Renal cortex interstitium (tissue), 15 donors: ENCODE measurements around the gene MCM7. TPM values are rescaled to one million over a fixed set of nuclear protein-coding genes. Genes with fewer than 3 reads are reported as not detected.
A peak's percentile ranks its signal among the peaks of the same experiment; 100 is the strongest.
"Not testable (repeated sequence)": the region's sequence is repeated elsewhere in the genome, so short reads cannot be mapped to it uniquely, and the experiment has no call there.

ENCODE experiments used
- DNase-seq, 11 donors: peaks; one replicate each; pipeline ENCODE4 v3.0.0-alpha.2; 2013; ENCODE audit warnings: low read depth in 9 of 11, low spot score in 4 of 11; ENCODE audit errors: extremely low read depth in 1 of 11
- long read RNA-seq, 16 experiments: transcript quantifications; one replicate each; lab custom pipeline, GENCODE V29; 2026
- polyA plus RNA-seq, 3 donors: library from polyadenylated mRNA; unstranded; fragments of 120-200 nt; gene quantifications; one replicate each; pipeline ENCODE4 v1.2.1, GENCODE V29; 2013; ENCODE audit not compliant: insufficient read length in 3 of 3

Gene MCM7
- polyA plus RNA-seq, result 100 to 1,000 TPM; 141 to 173 (median 162) TPM
- long read RNA-seq, donor 1, transcript MCM7-201 (15 exons, 2,957 nt), result major isoform, 13 of 26 reads
- long read RNA-seq, donor 1, partial matches to known transcripts, result 11 of 26 reads
- long read RNA-seq, donor 1, other reads (novel, unspliced or antisense), result 0 of 26 reads
- long read RNA-seq, donor 2, transcript MCM7-201 (15 exons, 2,957 nt), result major isoform, 15 of 47 reads
- long read RNA-seq, donor 2, partial matches to known transcripts, result 31 of 47 reads
- long read RNA-seq, donor 2, other reads (novel, unspliced or antisense), result 0 of 47 reads
- long read RNA-seq, donor 3, transcript MCM7-201 (15 exons, 2,957 nt), result major isoform, 18 of 41 reads
- long read RNA-seq, donor 3, partial matches to known transcripts, result 15 of 41 reads
- long read RNA-seq, donor 3, other reads (novel, unspliced or antisense), result 6 of 41 reads
- long read RNA-seq, donor 4, transcript MCM7-201 (15 exons, 2,957 nt), result major isoform, 15 of 52 reads
- long read RNA-seq, donor 4, partial matches to known transcripts, result 29 of 52 reads
- long read RNA-seq, donor 4, other reads (novel, unspliced or antisense), result 5 of 52 reads
- long read RNA-seq, donor 5, result 0 reads
- long read RNA-seq, donor 6, transcript MCM7-201 (15 exons, 2,957 nt), result major isoform, 17 of 34 reads
- long read RNA-seq, donor 6, partial matches to known transcripts, result 14 of 34 reads
- long read RNA-seq, donor 6, other reads (novel, unspliced or antisense), result 0 of 34 reads
- long read RNA-seq, donor 7, transcript MCM7-201 (15 exons, 2,957 nt), result major isoform, 32 of 64 reads
- long read RNA-seq, donor 7, partial matches to known transcripts, result 26 of 64 reads
- long read RNA-seq, donor 7, other reads (novel, unspliced or antisense), result 5 of 64 reads
- long read RNA-seq, donor 8, result 0 reads
- long read RNA-seq, donor 9, transcript MCM7-201 (15 exons, 2,957 nt), result major isoform, 25 of 50 reads
- long read RNA-seq, donor 9, partial matches to known transcripts, result 25 of 50 reads
- long read RNA-seq, donor 9, other reads (novel, unspliced or antisense), result 0 of 50 reads
- long read RNA-seq, donor 10, transcript MCM7-201 (15 exons, 2,957 nt), result major isoform, 25 of 50 reads
- long read RNA-seq, donor 10, partial matches to known transcripts, result 23 of 50 reads
- long read RNA-seq, donor 10, other reads (novel, unspliced or antisense), result 0 of 50 reads
- long read RNA-seq, donor 11, transcript MCM7-201 (15 exons, 2,957 nt), result major isoform, 21 of 29 reads
- long read RNA-seq, donor 11, partial matches to known transcripts, result 7 of 29 reads
- long read RNA-seq, donor 11, other reads (novel, unspliced or antisense), result 0 of 29 reads
- long read RNA-seq, donor 12, transcript MCM7-201 (15 exons, 2,957 nt), result major isoform, 10 of 10 reads
- long read RNA-seq, donor 12, partial matches to known transcripts, result 0 of 10 reads
- long read RNA-seq, donor 12, other reads (novel, unspliced or antisense), result 0 of 10 reads
- long read RNA-seq, donor 13, result 0 reads
- long read RNA-seq, donor 14, transcript MCM7-201 (15 exons, 2,957 nt), result major isoform, 14 of 32 reads
- long read RNA-seq, donor 14, partial matches to known transcripts, result 16 of 32 reads
- long read RNA-seq, donor 14, other reads (novel, unspliced or antisense), result 0 of 32 reads
- long read RNA-seq, donor 15, transcript MCM7-201 (15 exons, 2,957 nt), result major isoform, 10 of 10 reads
- long read RNA-seq, donor 15, partial matches to known transcripts, result 0 of 10 reads
- long read RNA-seq, donor 15, other reads (novel, unspliced or antisense), result 0 of 10 reads
- long read RNA-seq, donor 16, transcript MCM7-201 (15 exons, 2,957 nt), result major isoform, 56 of 195 reads
- long read RNA-seq, donor 16, partial matches to known transcripts, result 124 of 195 reads
- long read RNA-seq, donor 16, other reads (novel, unspliced or antisense), result 10 of 195 reads

GRCh38 chr7:100101016-100101862, at the start of gene MCM7, which contains the start of gene AP4M1:
Gene MCM7, minus strand, starts transcription at chr7:100101397. Its CDS starts 103 bp downstream, at chr7:100101294.
Gene AP4M1, plus strand, starts transcription at chr7:100101643. Its CDS starts 72 bp downstream, at chr7:100101715.
- DNase-seq, result peak; percentile 87 to 98 (median 97)

- peak; percentile 91 to 99 (median 97) for DNase-seq
Measured at GRCh38 chr7:100148559-100149328, 47.5 kb upstream of the MCM7 start, which contains the start of gene LAMTOR4. Gene LAMTOR4, plus strand, starts transcription at chr7:100148918. Its CDS starts 55 bp downstream, at chr7:100148973.

GRCh38 chr7:100148225-100148558, 47.0 kb upstream of the MCM7 start:
- no peak for DNase-seq

DNA sequence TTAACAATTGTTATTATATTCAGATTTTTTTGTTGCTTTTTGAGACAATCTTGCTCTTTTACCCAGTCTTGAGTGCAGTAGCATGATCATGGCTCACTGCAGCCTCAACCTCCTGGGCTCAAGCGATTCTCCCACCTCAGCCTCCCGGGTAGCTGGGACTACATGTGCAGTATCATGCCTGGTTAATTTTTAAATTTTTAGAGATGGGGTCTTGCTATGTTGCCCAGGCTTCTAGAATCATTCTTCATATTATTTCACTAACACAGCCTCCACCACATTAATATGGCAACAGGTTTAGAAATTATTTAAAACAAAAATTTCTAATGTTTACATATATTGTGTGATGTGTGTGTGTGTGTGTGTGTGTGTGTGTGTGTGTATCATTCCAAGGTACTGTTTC, 46.1 kb upstream of the MCM7 start:
- DNase-seq, result no peak

DNA sequence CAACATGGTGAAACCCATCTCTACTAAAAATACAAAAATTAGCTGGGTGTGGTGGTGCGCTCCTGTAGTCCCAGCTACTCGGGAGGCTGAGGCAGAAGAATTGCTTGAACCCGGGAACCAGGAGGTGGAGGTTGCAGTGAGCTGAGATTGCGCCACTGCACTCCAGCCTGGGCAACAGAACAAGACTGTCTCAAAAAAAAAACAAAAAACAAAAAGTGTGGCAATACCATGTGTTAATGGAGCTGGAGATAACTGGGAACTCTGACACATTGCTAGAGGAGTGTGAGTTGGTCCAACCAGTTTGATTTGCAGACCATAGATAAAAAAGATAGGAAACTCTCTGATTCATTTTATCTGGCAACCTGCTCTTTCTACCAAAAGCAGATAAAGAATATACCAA, 45.2 kb upstream of the MCM7 start:
- not testable (repeated sequence) for DNase-seq

DNA sequence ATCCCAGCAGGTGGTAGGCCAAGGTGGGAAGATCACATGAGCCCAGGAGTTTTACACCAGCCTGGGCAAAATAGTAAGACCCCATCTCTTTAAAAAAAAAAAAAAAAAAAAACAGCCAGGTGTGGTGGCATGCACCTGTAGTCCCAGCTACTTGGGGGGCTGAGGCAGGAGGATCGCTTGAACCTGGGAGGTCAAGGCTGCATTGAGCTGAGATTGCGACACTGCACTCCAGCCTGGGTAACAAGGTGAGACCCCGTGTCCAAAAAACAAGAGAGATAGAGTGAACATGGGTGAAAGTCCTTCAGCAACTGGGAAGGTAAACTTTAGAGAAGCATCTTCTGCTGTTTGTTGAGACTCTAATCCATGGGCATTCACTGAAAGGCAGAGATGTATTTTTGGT, 41.3 kb upstream of the MCM7 start:
- no peak for DNase-seq

- no peak for DNase-seq
Measured at GRCh38 chr7:100141555-100141949, 40.4 kb upstream of the MCM7 start.

DNA sequence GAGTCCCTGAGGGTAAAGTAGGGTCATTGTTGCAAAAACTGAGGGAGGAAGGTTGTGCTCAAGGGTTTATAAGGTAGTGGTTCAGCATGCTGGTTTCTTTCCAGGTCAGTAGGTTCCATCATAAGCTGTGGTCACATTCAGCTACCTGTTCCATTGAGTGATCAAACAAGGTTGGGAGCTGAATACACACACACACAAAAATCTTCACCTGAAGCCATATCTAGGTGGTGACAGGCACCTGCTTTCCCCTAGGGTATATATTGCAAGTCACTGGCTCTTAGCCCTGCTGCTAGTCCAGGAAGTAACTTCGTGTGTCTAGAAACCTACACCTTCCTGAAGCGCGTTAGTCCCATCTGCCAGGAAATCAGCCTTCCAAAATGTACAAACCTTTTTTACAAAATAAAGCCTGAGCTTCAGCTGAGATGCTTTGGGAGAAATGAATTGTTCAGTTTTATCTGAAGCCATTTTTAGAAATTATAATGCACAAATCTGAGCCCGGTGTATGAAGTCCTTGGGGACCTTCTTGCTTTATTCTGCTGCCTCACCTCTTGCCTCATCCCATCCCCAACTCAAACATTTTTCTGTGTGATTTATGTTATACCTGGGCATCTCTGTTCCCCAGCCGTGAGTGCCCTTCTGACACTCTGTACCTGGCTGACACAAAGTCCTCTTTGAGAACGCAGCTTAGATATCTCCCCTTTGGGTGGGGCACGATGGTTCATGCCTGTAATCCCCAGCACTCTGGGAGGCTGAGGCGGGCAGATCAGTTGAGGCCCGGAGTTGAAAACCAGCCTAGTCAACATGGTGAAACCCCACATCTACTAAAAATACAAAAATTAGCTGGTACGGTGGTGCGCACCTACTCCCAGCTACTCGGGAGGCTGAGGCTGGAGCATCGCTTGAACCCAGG, 36.9 kb upstream of the MCM7 start:
- no peak for DNase-seq

DNA sequence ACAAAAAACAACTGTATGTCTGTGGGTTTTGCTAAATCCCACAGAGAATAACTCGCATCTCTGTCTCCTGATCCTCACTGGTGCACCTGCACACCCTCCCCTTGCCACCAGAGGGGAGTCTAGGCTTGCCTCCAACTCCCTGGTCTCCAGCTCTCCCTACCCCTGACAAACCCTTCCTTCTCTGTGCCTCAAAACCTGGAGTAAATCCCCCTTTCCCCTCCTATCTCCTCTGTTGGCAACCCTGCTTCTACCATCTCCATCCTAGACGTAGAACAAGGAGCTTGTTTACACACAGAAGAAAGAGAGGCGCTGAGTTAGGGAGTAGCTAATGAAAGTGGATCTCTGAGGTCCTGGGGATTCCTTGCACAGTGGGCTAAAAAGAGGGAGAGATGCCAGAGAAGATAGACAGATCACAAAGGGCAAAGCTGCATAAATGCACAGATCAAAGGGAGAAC, 31.5 kb upstream of the MCM7 start:
- DNase-seq, result peak in 1 of 11 donors; percentile 36

- no peak for DNase-seq
Measured at GRCh38 chr7:100132126-100132525, 30.9 kb upstream of the MCM7 start.

DNA sequence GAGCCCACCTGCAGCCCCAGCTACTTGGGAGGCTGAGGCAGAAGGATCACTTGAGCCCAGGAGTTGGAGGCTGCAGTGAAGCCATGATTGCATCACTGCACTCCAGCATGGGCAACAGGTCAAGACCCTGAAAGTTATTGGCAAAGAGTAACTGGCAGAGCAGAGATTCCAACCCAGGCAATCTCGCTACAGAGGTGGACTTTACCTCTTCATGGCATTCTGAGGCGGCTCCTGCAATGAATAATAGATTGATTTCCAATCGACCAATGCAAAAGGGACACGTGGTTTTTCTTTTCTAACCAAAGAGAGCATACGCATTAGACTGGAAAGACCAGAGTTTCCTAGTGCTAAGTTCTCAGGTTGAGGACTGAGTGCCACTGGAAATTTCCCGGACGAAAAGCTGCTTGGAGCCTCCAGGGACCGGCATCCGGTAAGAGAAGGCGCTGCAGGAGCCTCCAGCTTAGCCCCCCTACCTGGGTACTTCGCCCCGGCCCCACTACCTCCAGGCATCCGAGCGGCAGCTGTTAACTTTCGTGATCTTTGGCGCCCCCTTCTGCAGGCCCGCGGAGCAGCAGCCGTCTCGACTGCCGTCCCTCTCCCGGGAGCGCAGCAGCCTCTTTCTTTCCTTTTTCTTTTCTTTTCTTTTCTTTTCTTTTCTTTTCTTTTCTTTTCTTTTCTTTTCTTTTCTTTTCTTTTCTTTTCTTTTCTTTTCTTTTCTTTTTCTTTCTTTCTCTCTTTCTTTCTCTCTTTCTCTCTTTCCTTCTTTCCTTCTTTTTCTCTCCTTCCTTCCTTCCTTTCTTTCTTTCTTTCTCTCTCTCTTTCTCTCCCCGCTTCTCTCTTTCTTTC, 29.6 kb upstream of the MCM7 start:
- peak in 5 of 11 donors; percentile 57 to 69 (median 66) for DNase-seq

DNA sequence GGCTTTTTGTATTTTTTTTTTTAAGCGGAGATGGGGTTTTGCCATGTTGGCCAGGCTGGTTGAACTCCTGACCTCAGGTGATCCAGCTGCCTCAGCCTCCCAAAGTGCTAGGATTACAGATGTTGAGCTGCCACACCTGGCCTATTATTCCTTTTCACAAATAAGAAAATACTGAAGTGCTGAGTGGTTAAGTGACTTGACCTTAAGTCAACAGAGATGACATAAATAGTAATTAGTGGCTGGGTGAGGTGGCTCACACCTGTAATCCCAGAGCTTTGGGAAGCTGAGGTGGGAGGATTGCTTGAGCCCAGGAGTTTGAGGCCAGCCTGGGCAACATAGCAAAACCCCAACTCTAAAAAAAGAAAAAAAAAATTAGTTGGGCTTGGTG, 29.0 kb upstream of the MCM7 start:
- not testable (repeated sequence) for DNase-seq

GRCh38 chr7:100128637-100128963, 27.4 kb upstream of the MCM7 start:
- no peak for DNase-seq

- no peak for DNase-seq
Measured at GRCh38 chr7:100127866-100128636, 26.9 kb upstream of the MCM7 start.
